CD14-positive monocyte (primary cell): ENCODE measurements around the gene RASD1. TPM values are rescaled to one million over a fixed set of nuclear protein-coding genes. Genes with fewer than 3 reads are reported as not detected.
A peak's percentile ranks its signal among the peaks of the same experiment; 100 is the strongest.

Experiments used
- DNase-seq, 3 donors: peaks; one replicate each; pipeline ENCODE4 v3.0.0-alpha.2; 2011 to 2022
- H2AFZ ChIP-seq: 2 replicates; pipeline ENCODE4 v1.6.0; 2012; ENCODE audit warnings: mild to moderate bottlenecking, low read depth, low read length, inconsistent platforms; ENCODE audit not compliant: insufficient read depth, poor library complexity, severe bottlenecking
- H3K27ac ChIP-seq, 2 donors: 1 replicate in 1 of 2; 2 replicates in 1 of 2; pipeline ENCODE4 v1.5.1; 2012 to 2013; ENCODE audit warnings: low read length in 2 of 2, control low read depth in 1 of 2, inconsistent platforms in 1 of 2, low read depth in 1 of 2, mild to moderate bottlenecking in 1 of 2
- H3K27me3 ChIP-seq, 2 donors: one replicate each; pipeline versions ENCODE4 v1.6.0 to v1.6.1; 2011 to 2013; ENCODE audit warnings: low read length in 2 of 2; ENCODE audit not compliant: control insufficient read depth in 2 of 2, insufficient read depth in 2 of 2
- H3K36me3 ChIP-seq, 2 donors: replicated peaks in 1 of 2; 1 replicate in 1 of 2; 2 replicates in 1 of 2; pipeline versions ENCODE4 v1.5.1 to v1.6.1; 2012 to 2013; ENCODE audit warnings: low read length in 2 of 2, control low read depth in 1 of 2, inconsistent platforms in 1 of 2, mild to moderate bottlenecking in 1 of 2; ENCODE audit not compliant: insufficient read depth in 2 of 2, control insufficient read depth in 1 of 2
- H3K4me1 ChIP-seq, 2 donors: 1 replicate in 1 of 2; 2 replicates in 1 of 2; pipeline versions ENCODE4 v1.5.1 to v1.6.1; 2012 to 2013; ENCODE audit warnings: low read length in 2 of 2, control low read depth in 1 of 2, inconsistent platforms in 1 of 2, mild to moderate bottlenecking in 1 of 2, moderate library complexity in 1 of 2; ENCODE audit not compliant: insufficient read depth in 2 of 2, control insufficient read depth in 1 of 2
- H3K4me2 ChIP-seq: replicated peaks from 2 replicates; pipeline ENCODE3; 2012; ENCODE audit warnings: low read length, moderate library complexity, mild to moderate bottlenecking; ENCODE audit not compliant: poor library complexity, severe bottlenecking; ENCODE audit errors: extremely low read depth
- H3K4me3 ChIP-seq, 3 experiments: fragments of 200-600 bp in 1 of 3; sonication (generic) in 1 of 3; replicated peaks in 1 of 3; 1 replicate in 2 of 3; 2 replicates in 1 of 3; pipeline ENCODE4 v1.5.1; 2011 to 2013; ENCODE audit warnings: low read length in 3 of 3, mild to moderate bottlenecking in 3 of 3, control low read depth in 2 of 3, low read depth in 2 of 3, inconsistent platforms in 1 of 3, moderate library complexity in 1 of 3
- H3K79me2 ChIP-seq: 2 replicates; pipeline ENCODE4 v1.6.0; 2012; ENCODE audit warnings: mild to moderate bottlenecking, control low read depth, inconsistent platforms, low read length, moderate library complexity; ENCODE audit not compliant: insufficient read depth
- H3K9ac ChIP-seq: 2 replicates; pipeline ENCODE4 v1.6.0; 2017; ENCODE audit warnings: low read length, mild to moderate bottlenecking; ENCODE audit not compliant: insufficient read depth, poor library complexity, severe bottlenecking
- H3K9me3 ChIP-seq, 2 donors: replicated peaks in 1 of 2; 1 replicate in 1 of 2; 2 replicates in 1 of 2; pipeline versions ENCODE4 v1.5.1 to v1.6.1; 2012 to 2013; ENCODE audit warnings: low read length in 2 of 2, control low read depth in 1 of 2; ENCODE audit not compliant: control insufficient read depth in 1 of 2, insufficient read depth in 1 of 2
- H4K20me1 ChIP-seq: 2 replicates; pipeline ENCODE4 v1.6.0; 2012; ENCODE audit warnings: mild to moderate bottlenecking, low read length, control low read depth, moderate library complexity; ENCODE audit not compliant: insufficient read depth
- H3K27ac Mint-ChIP-seq, 7 donors: one replicate each; pipeline ENCODE4 v1.8.0; 2020; ENCODE audit warnings: mild to moderate bottlenecking in 7 of 7, mixed read lengths in 7 of 7, moderate library complexity in 6 of 7, inconsistent platforms in 2 of 7
- H3K27me3 Mint-ChIP-seq, 3 donors: one replicate each; pipeline ENCODE4 v1.8.0; 2021 to 2022; ENCODE audit warnings: low read depth in 3 of 3, mild to moderate bottlenecking in 3 of 3, mixed read lengths in 3 of 3, moderate library complexity in 3 of 3, inconsistent platforms in 1 of 3
- H3K36me3 Mint-ChIP-seq, 2 donors: one replicate each; pipeline ENCODE4 v1.8.0; 2020; ENCODE audit warnings: mixed read lengths in 2 of 2, inconsistent platforms in 1 of 2, mild to moderate bottlenecking in 1 of 2
- H3K4me1 Mint-ChIP-seq: one replicate; pipeline ENCODE4 v1.8.0; 2020; ENCODE audit warnings: mild to moderate bottlenecking, mixed read lengths
- H3K4me3 Mint-ChIP-seq, 2 donors: one replicate each; pipeline ENCODE4 v1.8.0; 2020; ENCODE audit warnings: mild to moderate bottlenecking in 2 of 2, mixed read lengths in 2 of 2, moderate library complexity in 1 of 2
- H3K9me3 Mint-ChIP-seq, 7 donors: one replicate each; pipeline ENCODE4 v1.8.0; 2020 to 2022; ENCODE audit warnings: mixed read lengths in 7 of 7, mild to moderate bottlenecking in 6 of 7, moderate library complexity in 6 of 7, inconsistent platforms in 2 of 7
- WGBS: methylation state at CpG from one replicate; pipeline ENCODE4 v1.1.5; 2013; ENCODE audit warnings: missing lambda C conversion rate; ENCODE audit not compliant: insufficient coverage; 5-methylcytosine and 5-hydroxymethylcytosine counted together
- intact Hi-C, 2 donors: fragments of 100-400 bp; cut with micrococcal nuclease; formaldehyde crosslinking; loops; one replicate each; pipeline versions ENCODE4 v1.15.0 to v1.15.1; 2023
- polyA plus RNA-seq, 3 donors: library from polyadenylated mRNA; depleted of rRNA in 1 of 3; unstranded in 2 of 3; stranded (reverse) in 1 of 3; fragments of 300-500 nt in 2 of 3; fragments of >200 nt in 1 of 3; fragmentation: Illumina TruSeq in 2 of 3; gene quantifications; 1 replicate in 2 of 3; 2 replicates in 1 of 3; pipeline ENCODE4 v1.2.3, GENCODE V29; 2012 to 2021
- TF ChIP-seq, protein P1 (sequence below): fragments of 200-600 bp; IDR thresholded peaks from one replicate; pipeline ENCODE4 v1.8.0; 2022; ENCODE audit warnings: antibody characterized with exemption, mild to moderate bottlenecking

RASD1 gene
- polyA plus RNA-seq, 3 donors = 0.88 to 12.4 (median 1.3) TPM

DNA sequence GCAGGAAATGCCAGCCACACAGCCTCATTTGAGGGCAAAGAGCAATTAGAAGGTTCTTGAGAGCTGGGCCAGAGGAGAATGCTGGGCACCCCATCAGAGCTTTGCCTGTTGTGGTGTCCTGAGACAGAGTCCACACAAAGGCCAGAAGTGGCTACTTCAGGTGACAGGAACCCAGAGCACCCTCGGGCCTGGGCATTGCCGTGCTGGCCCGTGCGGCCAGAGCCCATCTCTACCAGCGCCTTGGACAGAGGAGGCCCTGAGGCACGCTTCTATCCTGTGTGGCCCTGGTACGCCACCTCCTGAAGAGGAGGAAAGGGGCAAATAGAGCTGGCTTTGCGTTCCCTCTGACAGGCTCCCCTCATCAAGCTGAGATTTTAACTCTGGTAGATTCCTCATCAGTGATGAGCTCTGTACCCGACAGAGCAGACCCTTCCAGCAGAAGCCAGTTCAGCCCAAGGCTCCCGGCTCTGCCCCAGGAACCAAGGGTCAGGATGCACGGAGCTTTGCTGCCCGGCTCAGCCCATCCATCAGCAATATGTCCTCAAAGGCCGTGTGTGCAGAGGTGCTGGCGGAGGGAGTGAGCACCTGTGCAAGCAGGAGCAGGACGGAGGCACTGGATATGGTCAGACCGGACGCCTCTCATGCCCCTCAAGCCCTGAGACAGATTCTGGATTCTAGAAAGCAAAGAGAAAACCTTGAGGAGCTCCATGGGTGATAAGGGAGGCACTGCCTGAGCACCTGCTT is 3.4 kb upstream of the RASD1 start:
- no peak for DNase-seq
- H3K27ac ChIP-seq = no peak overlapping the region
- H3K4me1 Mint-ChIP-seq = peaks cover 17% of the 10 kb centered on the region
- no peaks in the 10 kb centered on the region for H3K9me3 ChIP-seq
- H3K9ac ChIP-seq = no peak overlapping the region
- H3K27me3 ChIP-seq = peaks cover 4 to 24% of the 10 kb centered on the region in 2 donors
- H3K36me3 ChIP-seq = no peaks in the 10 kb centered on the region
- peaks cover 19 to 26% of the 10 kb centered on the region in 2 donors for H3K4me1 ChIP-seq
- no peak overlapping the region for H3K27ac Mint-ChIP-seq
- intact Hi-C loops = loop anchor here (5.0 kb wide), 3 partner anchors 68 to 143 kb away; no protein-coding TSS in a partner anchor
- H3K27me3 Mint-ChIP-seq = peaks cover 18 to 27% (median 27%) of the 10 kb centered on the region in 3 donors
- no peak overlapping the region for H3K4me3 ChIP-seq
- H4K20me1 ChIP-seq = peaks cover 12% of the 10 kb centered on the region
- TF ChIP-seq, protein P1, sequence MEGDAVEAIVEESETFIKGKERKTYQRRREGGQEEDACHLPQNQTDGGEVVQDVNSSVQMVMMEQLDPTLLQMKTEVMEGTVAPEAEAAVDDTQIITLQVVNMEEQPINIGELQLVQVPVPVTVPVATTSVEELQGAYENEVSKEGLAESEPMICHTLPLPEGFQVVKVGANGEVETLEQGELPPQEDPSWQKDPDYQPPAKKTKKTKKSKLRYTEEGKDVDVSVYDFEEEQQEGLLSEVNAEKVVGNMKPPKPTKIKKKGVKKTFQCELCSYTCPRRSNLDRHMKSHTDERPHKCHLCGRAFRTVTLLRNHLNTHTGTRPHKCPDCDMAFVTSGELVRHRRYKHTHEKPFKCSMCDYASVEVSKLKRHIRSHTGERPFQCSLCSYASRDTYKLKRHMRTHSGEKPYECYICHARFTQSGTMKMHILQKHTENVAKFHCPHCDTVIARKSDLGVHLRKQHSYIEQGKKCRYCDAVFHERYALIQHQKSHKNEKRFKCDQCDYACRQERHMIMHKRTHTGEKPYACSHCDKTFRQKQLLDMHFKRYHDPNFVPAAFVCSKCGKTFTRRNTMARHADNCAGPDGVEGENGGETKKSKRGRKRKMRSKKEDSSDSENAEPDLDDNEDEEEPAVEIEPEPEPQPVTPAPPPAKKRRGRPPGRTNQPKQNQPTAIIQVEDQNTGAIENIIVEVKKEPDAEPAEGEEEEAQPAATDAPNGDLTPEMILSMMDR = no peak
- H3K79me2 ChIP-seq = no peaks in the 10 kb centered on the region
- H3K4me3 Mint-ChIP-seq = no peak overlapping the region
- H3K36me3 Mint-ChIP-seq = peaks cover 4% of the 10 kb centered on the region in 2 donors
- H3K4me2 ChIP-seq = no peak overlapping the region
- WGBS = 93% methylated on average over 16 of the region's 17 CpGs
- peaks cover 0 to 7% (median 3%) of the 10 kb centered on the region in 7 donors for H3K9me3 Mint-ChIP-seq
- H2AFZ ChIP-seq = no peak overlapping the region

DNA sequence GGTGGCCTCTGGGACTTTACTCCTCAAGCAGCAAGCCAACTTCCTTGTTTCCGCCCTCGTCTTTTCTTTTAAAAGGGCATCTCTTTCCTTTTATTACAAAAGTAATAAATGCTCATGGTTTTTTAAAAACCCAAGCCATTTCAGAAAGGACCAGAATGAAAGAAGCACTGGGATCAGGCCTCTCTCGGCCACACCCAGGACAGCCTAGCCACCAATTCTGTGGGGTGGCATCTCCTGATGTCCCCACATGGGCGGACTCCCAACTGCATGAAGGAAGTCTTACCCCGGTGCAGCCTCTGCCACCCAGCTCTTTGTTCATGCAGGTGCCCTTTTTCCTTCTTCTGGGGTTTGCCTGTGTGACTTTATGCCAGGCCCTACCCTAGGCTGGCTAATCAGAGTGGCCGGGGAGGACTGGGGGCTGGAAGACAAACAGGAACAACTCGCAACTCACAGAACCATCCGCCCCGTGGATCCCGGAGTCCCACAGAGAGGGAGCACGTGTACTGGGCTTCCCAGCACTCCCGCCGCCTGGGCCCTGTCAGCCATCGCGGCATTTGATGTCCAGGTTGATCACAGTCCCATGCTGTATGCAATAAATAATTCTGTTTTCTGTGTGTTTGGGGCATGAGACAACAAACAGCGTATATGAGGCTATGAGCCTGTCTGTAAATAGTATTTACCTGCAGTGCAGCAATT is 2.6 kb upstream of the RASD1 start:
- Mint-ChIP-seq H3K9me3 (peaks cover 0 to 8% (median 4%) of the 10 kb centered on the region in 7 donors), H3K4me3 (peak overlapping the region in 1 of 2 donors; percentile 12), H3K36me3 (peaks cover 5 to 8% of the 10 kb centered on the region in 2 donors), H3K27me3 (peaks cover 26 to 34% (median 34%) of the 10 kb centered on the region in 3 donors), H3K27ac (no peak overlapping the region), H3K4me1 (peaks cover 19% of the 10 kb centered on the region)
- Histone ChIP-seq H3K4me2 (no peak overlapping the region), H3K4me1 (peaks cover 21 to 30% of the 10 kb centered on the region in 2 donors), H3K9ac (no peak overlapping the region), H2AFZ (no peak overlapping the region), H3K4me3 (no peak overlapping the region), H3K27me3 (peaks cover 6 to 32% of the 10 kb centered on the region in 2 donors), H3K27ac (no peak overlapping the region), H3K9me3 (no peaks in the 10 kb centered on the region), H4K20me1 (peaks cover 15% of the 10 kb centered on the region), H3K79me2 (no peaks in the 10 kb centered on the region), H3K36me3 (no peaks in the 10 kb centered on the region)
- 91% methylated on average over 13 of the region's 16 CpGs for WGBS
- intact Hi-C loops = loop anchor here (5.0 kb wide), 3 partner anchors 69 to 144 kb away; no protein-coding TSS in a partner anchor
- no peak for DNase-seq
- TF ChIP-seq, protein P1 = no peak
